HG03095 (cell line): ENCODE results near the gene KCTD16.

Source experiments
- ATAC-seq: cut with Tn5 transposase; IDR thresholded peaks from one replicate; pipeline ENCODE4 v1.9.1; 2021; ENCODE audit warnings: moderate library complexity; ENCODE audit not compliant: unreplicated experiment

KCTD16 gene

DNA sequence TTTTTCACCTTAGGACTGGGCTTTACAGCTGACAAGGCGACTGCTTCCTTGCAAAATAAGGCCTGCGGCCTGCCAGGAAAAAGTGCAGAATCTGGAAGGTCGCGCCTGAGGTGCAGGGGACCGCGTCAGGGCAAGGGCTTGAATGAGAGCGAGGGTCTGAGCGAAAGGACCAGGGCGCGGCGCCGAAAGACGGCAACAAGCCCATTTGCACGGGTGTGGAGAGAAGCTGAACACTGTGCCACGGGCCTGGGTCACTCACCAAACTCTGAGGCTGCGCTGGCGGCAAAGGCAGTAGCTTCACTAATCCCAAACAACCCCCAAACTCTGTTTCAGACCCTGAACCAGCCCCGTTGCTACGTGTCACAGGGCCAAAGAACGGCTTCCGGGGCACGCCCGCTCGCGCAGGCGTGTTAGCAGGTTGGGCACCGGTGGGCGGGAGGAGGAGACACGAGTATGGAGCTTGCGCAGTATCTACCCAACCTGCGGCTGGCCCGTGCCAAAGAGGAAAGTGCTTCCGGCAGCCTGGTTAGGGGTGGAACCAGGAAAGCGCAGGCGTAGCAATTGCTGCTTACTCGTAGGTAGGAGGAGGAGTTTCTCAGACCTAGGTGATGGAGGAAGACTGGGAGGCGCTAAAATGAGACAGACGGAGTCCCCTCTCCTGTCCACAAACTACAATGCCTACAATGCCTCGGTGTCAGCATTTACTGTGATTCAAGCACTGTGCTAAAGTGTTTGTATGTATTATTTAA is at the start of gene KCTD16, which contains the start of gene YIPF5:
KCTD16 (plus strand) TSS at position 598 of the 749 bp plus-strand sequence.
YIPF5 (minus strand) TSS at position 384 of the 749 bp plus-strand sequence. CDS start 704 bp downstream, outside the sequence.
- peak; percentile 99 for ATAC-seq

DNA sequence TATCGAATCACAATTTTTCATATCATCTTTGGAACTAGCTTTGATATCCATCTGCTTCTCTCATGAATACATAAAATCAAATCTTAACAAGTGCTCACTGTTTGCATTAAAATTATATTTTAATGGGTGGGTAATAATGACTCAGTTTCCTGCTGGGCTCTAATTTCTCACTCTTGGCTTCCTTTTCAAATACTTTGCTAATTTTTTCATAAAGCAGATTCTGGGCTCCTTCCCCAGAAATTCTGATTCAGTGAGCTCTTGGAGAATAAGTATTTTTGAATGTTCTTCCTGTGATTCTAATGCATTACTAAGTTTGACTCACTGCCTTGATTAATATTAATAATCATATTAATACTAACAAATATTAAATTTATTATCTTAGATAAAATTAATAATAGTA is 49.1 kb upstream of the KCTD16 start:
- no peak for ATAC-seq

DNA sequence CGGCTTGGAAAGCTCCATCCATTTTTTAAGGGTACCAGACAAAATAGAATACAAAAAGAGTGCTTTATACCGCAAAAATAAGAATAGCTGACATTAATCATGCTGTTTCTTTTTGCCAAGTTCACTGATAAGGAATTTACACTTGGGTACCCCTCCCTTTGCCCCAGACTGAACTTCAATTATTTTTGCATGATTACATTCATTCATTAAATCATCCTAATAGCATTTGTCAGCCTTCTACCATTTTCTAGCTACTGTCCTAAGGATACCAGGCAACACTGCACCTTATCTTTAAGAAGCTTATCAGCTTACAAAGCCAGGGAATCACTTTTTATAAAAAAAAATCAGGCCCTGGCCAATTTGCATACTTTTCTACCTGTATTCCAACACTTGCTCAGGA is 48.6 kb upstream of the KCTD16 start:
- no peak for ATAC-seq

DNA sequence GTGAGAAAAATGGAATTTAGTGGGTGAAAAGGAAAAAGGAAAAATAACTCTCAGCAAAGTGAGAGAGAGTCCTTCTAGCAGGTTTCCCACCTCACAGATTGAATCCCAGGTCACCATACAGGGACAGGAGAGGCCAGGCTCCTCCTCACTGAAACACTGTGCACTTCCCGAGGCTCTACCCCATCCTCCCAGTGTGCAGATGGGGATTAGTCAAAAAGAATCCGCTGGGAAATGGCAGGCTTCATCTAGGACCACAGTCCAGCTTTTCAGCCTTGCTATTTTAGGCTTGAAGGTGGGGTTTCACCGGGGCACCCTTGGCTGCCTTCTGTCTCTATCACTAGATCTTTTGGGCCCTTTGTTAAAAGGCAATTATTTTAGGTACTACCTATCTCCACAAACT is 48.0 kb upstream of the KCTD16 start:
- ATAC-seq = no peak

- ATAC-seq = no peak
These were observed 45.4 kb upstream of the KCTD16 start for GRCh38 chr5:144125163-144125726.

DNA sequence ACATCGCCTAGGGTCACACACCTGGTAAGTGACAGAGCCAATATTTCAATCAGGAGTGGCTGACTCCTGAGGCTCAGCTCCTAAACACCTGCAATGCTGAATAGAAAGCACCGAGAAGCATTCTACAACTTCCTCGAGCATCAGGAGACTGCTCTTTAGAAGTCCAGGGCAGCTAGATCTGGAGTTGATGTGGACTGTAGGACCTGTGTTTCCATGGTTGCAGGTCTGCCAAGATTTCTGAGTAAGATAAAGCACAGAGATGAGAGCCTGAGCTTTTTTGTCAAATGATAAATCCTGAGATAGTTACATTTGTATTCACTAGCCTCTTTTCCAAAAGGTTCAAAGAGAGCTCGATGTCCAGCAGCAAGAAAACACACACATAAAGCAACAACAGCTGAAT is 44.0 kb upstream of the KCTD16 start:
- ATAC-seq = no peak

- ATAC-seq = no peak
These were observed 41.8 kb upstream of the KCTD16 start for GRCh38 chr5:144128844-144129243.

GRCh38 chr5:144130306-144130705 is 40.4 kb upstream of the KCTD16 start:
- no peak for ATAC-seq

DNA sequence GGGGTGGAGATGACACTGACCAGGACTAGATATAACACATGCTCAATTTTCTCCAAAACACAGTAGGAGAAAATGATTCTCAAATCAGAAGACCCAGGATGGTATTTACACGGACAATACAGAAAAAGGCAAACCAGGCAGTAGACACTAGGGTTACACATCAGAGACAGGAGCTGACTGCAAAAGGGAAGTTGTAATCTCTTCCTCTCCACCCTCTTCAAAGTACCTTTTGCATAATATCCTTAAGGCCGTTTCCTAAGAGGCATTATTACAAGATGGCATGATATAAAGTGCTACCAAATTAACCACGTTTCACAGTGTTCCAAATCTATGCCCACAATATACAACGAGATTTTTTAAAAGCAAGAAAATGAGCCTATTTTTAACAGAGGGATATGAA is 39.4 kb upstream of the KCTD16 start:
- no peak for ATAC-seq

DNA sequence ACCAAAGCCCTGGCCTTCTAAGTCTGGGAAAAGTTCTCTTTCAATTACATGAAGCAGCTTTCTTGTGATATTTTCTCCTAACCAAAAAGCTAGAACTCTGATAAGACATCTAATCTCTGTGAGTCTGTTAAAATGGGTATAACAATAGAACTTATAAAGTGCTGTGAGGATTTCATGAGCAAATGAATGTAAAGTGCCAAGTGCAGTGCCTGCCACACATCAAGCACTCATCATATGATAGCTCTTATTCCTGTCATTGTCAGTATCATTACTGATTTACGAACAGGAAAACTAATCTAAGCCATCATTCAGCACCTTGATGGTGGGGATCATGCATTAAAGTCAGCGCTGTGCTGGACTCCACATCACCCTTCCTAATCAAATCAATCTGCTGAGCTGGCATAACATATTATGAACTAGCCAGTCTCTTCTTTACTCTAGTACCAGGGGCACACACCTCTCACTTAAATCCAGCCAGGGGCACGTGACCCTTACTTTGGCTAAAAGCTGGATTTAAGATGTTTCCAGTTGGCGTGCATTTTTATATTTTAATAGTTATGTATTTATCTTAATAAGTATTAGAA is 37.5 kb upstream of the KCTD16 start:
- no peak for ATAC-seq

DNA sequence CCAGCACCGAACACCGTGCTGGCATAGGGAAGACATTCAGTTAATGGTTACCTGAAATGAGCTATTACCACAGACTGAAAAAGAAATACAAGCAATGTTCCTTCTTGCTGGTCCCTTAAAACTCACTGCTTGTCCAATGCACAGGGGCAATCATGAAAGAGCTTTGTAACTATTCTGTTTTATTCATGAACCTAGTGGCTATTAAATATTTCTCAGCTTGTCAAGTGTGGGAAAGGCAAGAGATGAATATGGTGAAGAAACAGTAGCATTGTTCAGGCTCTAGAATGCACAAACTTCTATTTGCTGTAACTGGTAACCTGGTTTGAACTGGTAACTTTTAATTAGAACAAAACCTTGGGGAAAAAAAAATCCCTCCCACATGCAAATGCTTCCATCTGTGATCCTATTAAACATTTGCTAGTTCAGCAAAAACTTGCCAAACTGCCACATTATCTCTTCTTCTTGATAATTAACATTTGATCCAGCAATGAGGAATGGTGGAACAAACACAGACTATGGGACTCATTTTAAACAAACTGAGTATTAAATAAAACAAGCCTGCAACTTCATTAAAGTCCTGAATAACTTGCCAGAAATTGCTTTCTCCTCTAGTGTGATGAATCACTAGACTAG is 36.4 kb upstream of the KCTD16 start:
- ATAC-seq = no peak

- no peak for ATAC-seq
These were observed 35.4 kb upstream of the KCTD16 start for GRCh38 chr5:144135113-144135762.

GRCh38 chr5:144139586-144139985 is 31.1 kb upstream of the KCTD16 start:
- no peak for ATAC-seq

DNA sequence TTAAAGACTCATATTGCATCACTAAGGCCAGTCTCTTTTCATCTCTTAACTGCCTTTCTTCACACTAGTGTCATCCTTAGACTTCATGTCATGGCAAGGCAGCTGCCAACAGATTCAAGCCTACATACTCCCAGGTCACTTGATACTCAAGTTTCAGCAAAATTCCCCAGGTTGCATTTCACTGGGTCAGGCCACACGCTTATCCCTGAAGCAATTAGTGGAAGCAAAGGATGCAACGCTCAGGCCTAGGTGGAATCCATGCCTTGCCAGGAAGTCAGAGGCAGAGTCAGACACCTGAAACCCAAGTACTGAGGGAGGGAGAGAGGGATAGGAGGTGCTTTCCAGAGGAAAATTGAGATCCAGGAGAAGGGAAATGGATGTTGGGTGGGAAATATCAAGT is 29.1 kb upstream of the KCTD16 start:
- ATAC-seq = no peak

GRCh38 chr5:144142139-144142823 is 28.4 kb upstream of the KCTD16 start:
- peak; percentile 96 for ATAC-seq

GRCh38 chr5:144142824-144143162 is 27.9 kb upstream of the KCTD16 start:
- ATAC-seq = no peak

- ATAC-seq = no peak
These were observed 27.0 kb upstream of the KCTD16 start for GRCh38 chr5:144143625-144144024.

GRCh38 chr5:144144956-144145751 is 25.5 kb upstream of the KCTD16 start:
- ATAC-seq = no peak

DNA sequence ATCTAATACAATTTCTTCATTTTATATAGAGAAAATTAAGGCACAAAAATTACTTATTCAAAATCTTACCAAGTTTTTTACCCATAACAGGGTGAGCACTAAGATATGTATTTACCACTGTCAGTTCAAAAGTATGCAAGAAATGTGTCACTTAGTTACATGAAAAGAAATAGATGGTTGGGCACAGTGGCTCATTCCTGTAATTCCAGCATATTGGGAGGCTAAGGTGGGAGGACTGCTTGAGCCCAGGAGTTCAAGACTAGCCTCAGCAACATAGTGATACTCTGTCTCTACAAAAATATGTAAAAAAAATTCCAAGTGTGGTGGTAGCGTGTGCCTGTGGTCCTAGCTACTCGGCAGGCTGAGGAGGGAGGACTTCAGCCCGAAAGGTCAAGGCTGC is 19.6 kb upstream of the KCTD16 start:
- ATAC-seq = no peak

DNA sequence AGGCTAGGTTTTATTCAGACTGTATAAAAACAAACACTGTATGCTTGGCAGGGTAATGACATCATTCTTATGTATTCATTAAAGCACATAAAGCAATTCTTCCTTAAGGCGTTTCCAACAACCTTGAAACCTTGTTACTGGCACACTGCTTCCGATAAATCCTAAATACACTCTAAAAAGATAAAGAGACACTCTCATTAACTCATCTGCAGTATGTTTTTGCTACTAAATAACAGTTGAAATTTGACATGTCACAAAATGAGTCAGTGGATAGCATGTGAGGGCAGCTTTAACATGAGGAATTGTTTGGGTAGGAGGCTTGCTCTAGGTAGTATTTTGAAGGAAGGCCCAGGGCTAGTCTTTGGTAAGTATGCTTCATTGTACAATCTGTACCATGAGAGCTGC is 13.9 kb upstream of the KCTD16 start:
- no peak for ATAC-seq
